NK-92 treated with Interleukin-12 subunit alpha and Interleukin-12 subunit beta, amount 100 ng/mL, for 24 hours (cell line): ENCODE measurements around the gene TAS2R3.

Experiments used
- DNase-seq: peaks from one replicate; lab custom pipeline; 2025; lab: John Stamatoyannopoulos, UW

Gene TAS2R3

DNA sequence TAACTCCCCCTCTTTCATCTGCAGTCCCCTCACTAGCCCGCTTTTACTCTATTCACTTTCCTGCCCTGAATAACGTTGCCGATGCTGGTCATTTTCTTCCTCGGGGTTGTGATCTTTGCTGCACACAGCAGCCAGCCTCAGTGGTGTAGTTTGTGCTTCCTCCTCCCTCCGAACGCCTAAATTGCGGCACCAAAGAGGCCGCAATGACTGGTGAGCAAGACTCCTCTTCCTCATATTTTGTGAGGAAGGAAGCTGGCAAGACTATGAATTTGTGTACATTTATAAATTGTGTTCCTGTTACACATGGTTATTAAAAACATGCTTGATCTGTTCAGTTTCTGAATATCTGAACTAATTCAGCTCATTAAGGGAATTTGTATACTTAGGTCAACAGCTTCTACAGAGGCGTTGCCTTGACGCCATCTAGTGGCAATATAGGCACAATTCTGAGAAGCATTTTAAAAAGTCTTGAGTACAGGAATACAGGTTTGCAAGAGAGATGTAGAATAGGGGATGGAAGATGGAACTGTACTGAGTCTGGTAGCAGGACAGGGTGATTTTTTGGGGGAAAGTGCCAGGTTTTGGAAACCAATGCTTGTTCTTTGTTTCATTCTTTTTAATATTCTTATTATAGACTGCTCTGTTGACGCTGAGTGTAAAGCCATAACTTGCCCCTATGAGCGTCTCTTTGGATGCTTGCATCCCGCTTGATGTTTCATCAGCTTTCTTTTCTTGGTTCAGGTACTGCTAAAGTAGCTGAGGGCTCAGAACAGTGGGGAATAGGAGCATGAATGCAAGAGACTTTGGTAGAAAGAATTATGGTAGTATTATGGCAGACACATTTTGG lies 22.0 kb downstream of the TAS2R3 start:
- no peak for DNase-seq

DNA sequence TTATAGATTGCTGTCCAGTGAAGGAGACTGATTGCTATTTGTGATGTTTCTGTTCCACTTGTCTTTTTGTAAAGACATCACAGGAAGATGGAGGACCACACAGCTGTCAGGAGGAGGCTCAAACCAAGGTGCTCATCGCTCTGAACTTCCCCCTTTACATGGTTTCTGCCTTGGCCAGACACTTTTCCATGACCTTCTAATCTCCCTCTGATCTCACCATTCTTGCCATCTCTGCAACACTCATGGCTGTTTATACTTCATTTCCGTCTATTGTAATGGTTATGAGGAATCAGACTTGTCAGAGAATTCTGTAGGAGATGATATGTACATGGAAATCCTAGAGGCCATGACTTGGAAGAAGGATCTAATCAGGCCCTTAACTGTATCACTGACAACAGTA lies 24.4 kb downstream of the TAS2R3 start:
- DNase-seq, result no peak

DNA sequence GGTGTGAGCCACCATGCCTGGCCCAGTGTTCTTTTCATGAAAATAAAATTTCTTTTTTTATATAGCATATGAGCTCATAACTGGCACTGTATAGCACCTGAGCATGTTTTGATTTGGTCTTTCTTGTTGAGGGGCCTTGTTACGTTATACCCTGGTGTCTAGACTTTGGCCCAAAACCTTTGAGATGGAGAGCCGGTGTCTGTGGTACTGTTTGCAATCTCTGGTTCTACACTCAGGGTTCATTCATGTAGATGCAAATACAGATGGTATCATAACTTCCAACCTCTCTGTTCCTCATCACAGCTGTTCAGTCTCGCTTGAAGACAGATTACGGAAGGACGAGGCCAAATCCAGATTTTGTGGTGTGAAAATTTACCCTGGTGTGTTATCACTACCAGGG lies 26.0 kb downstream of the TAS2R3 start, which contains the start of gene TAS2R5:
Gene TAS2R5, plus strand, starts transcription at position 301 of the 400 bp plus-strand sequence. CDS start 145 bp downstream, outside the sequence.
- DNase-seq, result no peak

DNA sequence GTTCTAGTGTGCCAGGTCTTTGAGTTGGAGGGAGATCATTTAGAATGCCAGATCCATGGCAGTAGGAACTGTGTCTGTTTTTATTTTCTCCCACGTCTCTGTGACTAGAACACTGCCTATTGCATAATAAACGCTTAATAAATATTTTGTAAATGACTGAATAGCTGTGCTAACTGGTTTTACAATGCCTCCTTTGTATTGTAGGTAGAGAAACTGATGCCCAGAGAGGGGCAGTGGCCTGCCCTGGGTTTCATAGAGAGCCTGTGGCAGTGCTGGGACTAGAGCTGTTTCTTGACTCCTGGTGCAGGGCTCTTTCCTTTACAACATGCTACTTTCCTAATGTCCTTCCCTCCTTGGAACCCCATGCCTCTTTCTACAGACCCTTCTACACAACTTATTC lies 28.6 kb downstream of the TAS2R3 start:
- no peak for DNase-seq
